ENCODE measurements around the gene ZNF514. TPM values are rescaled to one million over a fixed set of nuclear protein-coding genes. Genes with fewer than 3 reads are reported as not detected.

ZNF514 gene
- total RNA-seq, 2 experiments from 2014 or later = 4.7 to 6.3 TPM

DNA sequence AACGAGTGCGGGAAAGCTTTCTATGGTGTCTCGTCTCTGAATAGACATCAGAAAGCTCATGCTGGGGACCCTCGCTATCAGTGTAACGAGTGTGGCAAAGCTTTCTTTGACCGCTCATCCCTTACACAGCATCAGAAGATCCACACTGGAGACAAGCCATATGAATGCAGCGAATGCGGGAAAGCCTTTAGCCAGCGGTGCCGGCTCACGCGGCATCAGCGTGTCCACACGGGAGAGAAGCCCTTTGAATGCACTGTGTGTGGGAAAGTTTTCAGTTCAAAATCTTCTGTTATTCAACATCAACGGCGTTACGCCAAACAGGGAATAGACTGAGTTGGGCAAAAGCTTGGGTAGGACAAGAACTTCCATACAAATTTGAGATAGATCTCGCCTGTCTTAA lies 22.1 kb upstream of the ZNF514 start:
- TF ChIP-seq, protein P1, sequence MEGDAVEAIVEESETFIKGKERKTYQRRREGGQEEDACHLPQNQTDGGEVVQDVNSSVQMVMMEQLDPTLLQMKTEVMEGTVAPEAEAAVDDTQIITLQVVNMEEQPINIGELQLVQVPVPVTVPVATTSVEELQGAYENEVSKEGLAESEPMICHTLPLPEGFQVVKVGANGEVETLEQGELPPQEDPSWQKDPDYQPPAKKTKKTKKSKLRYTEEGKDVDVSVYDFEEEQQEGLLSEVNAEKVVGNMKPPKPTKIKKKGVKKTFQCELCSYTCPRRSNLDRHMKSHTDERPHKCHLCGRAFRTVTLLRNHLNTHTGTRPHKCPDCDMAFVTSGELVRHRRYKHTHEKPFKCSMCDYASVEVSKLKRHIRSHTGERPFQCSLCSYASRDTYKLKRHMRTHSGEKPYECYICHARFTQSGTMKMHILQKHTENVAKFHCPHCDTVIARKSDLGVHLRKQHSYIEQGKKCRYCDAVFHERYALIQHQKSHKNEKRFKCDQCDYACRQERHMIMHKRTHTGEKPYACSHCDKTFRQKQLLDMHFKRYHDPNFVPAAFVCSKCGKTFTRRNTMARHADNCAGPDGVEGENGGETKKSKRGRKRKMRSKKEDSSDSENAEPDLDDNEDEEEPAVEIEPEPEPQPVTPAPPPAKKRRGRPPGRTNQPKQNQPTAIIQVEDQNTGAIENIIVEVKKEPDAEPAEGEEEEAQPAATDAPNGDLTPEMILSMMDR (IDR thresholded peaks at IDR 0.05) = no peak
- DNase-seq (no peak), ATAC-seq (ENCODE audit: poor library complexity) (no peak)
- H3K4me3 Mint-ChIP-seq = no peak overlapping the region
- POLR2A ChIA-PET = no interaction called here
- H3K27me3 ChIP-seq (ENCODE audit: control insufficient read depth in 1 of 2, insufficient read depth in 2 of 2, low read length in 2 of 2) = no peaks in the 10 kb centered on the region
- H3K36me3 Mint-ChIP-seq (ENCODE audit: low read depth) = peaks cover 82% of the 10 kb centered on the region
- H3K27ac Mint-ChIP-seq = no peak overlapping the region
- no peak overlapping the region for H3K27ac ChIP-seq (ENCODE audit: low read depth in 1 of 2, low read length in 2 of 2)
- no peaks in the 10 kb centered on the region for H3K4me1 ChIP-seq (ENCODE audit: insufficient read depth, low read length)
- H3K9me3 Mint-ChIP-seq = peaks cover 25% of the 10 kb centered on the region
- intact Hi-C loops (cut with DNase I, micrococcal nuclease) = no loop called here
- H3K36me3 ChIP-seq (ENCODE audit: insufficient read depth, low read length) = peaks cover 45% of the 10 kb centered on the region
- CTCF ChIA-PET = no interaction called here
- H3K9me3 ChIP-seq (ENCODE audit: control insufficient read depth in 1 of 2, insufficient read depth in 1 of 2, low read length in 2 of 2) = peaks cover 19 to 38% of the 10 kb centered on the region in 2 experiments
- H3K4me1 Mint-ChIP-seq (ENCODE audit: low read depth) = no peaks in the 10 kb centered on the region
- H3K4me3 ChIP-seq (ENCODE audit: low read length) = no peak overlapping the region
- no peaks in the 10 kb centered on the region for H3K27me3 Mint-ChIP-seq

DNA sequence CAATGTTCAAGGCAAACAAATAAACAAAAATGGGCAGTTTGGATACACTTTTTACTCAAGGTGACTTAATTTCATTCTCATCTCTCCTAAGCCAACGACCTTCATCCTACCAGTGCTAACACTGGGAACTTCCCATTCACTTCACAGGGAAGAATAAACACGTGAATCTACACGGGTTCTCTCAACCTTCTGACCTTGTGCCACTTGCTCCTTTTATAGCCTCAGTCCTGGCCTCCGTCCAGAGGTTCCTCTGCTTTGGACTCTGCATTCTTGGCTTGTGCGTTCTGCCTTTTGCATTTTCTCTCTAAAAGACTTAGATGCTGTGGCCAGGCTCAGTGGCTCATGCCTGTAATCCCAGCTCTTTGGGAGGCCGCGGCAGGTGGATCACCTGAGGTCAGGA lies 19.8 kb upstream of the ZNF514 start:
- peaks cover 19 to 30% of the 10 kb centered on the region in 2 experiments for H3K9me3 ChIP-seq (ENCODE audit: control insufficient read depth in 1 of 2, insufficient read depth in 1 of 2, low read length in 2 of 2)
- TF ChIP-seq, protein P1 (IDR thresholded peaks at IDR 0.05) = no peak
- no peaks in the 10 kb centered on the region for H3K27me3 ChIP-seq (ENCODE audit: control insufficient read depth in 1 of 2, insufficient read depth in 2 of 2, low read length in 2 of 2)
- H3K4me3 ChIP-seq (ENCODE audit: low read length) = no peak overlapping the region
- intact Hi-C loops (cut with DNase I, micrococcal nuclease) = no loop called here
- Mint-ChIP-seq H3K9me3 (peaks cover 17% of the 10 kb centered on the region), H3K4me3 (no peak overlapping the region), H3K36me3 (ENCODE audit: low read depth) (peaks cover 85% of the 10 kb centered on the region), H3K4me1 (ENCODE audit: low read depth) (no peaks in the 10 kb centered on the region), H3K27me3 (no peaks in the 10 kb centered on the region), H3K27ac (no peak overlapping the region)
- peaks cover 48% of the 10 kb centered on the region for H3K36me3 ChIP-seq (ENCODE audit: insufficient read depth, low read length)
- no peaks in the 10 kb centered on the region for H3K4me1 ChIP-seq (ENCODE audit: insufficient read depth, low read length)
- ChIA-PET CTCF (no interaction called here), POLR2A (no interaction called here)
- H3K27ac ChIP-seq (ENCODE audit: low read depth in 1 of 2, low read length in 2 of 2) = no peak overlapping the region
- no peak for DNase-seq
- no peak for ATAC-seq (ENCODE audit: poor library complexity)

DNA sequence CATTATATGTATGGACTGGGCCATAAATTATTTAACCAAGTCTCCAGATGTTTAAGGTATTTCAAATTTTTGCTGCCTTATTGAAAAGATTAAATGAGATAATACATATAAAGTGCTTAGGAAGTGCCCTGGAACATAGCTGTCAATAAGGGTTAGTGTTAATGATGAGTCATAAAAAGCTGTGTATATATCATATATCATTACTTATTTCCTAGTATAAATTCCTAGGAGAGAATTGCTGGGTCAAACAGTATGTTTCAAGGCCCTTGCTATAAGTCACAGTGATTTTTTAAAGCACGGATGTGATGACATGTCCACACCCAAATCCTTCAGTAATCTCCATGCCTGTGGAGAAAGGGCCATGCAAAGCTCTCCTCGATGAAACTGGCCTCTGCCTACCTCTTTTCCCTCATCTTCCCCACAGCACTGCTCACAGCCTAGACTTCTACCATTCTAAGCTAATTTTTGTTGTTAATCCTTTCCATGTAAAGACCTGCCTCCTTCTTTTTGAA lies 14.4 kb upstream of the ZNF514 start:
- Mint-ChIP-seq H3K4me3 (no peak overlapping the region), H3K27ac (no peak overlapping the region), H3K27me3 (no peaks in the 10 kb centered on the region), H3K36me3 (ENCODE audit: low read depth) (peaks cover 38% of the 10 kb centered on the region), H3K4me1 (ENCODE audit: low read depth) (peaks cover 6% of the 10 kb centered on the region), H3K9me3 (peaks cover 2% of the 10 kb centered on the region)
- ChIA-PET CTCF (no interaction called here), POLR2A (no interaction called here)
- H3K4me3 ChIP-seq (ENCODE audit: low read length) = no peak overlapping the region
- no peaks in the 10 kb centered on the region for H3K4me1 ChIP-seq (ENCODE audit: insufficient read depth, low read length)
- no peaks in the 10 kb centered on the region for H3K9me3 ChIP-seq (ENCODE audit: control insufficient read depth in 1 of 2, insufficient read depth in 1 of 2, low read length in 2 of 2)
- H3K27ac ChIP-seq (ENCODE audit: low read depth in 1 of 2, low read length in 2 of 2) = no peak overlapping the region
- TF ChIP-seq, protein P1 (IDR thresholded peaks at IDR 0.05) = no peak
- intact Hi-C loops (cut with DNase I, micrococcal nuclease) = no loop called here
- DNase-seq = no peak
- H3K27me3 ChIP-seq (ENCODE audit: control insufficient read depth in 1 of 2, insufficient read depth in 2 of 2, low read length in 2 of 2) = no peaks in the 10 kb centered on the region
- H3K36me3 ChIP-seq (ENCODE audit: insufficient read depth, low read length) = peaks cover 19% of the 10 kb centered on the region
- ATAC-seq (ENCODE audit: poor library complexity) = no peak

Data from CD4-positive, alpha-beta T cell (primary cell).